D721Med (cell line): ENCODE results near the gene PNCK.

Source experiments
- DNase-seq: peaks from one replicate; pipeline ENCODE4 v3.0.0; 2011; ENCODE audit warnings: low spot score; ENCODE audit not compliant: insufficient read length
- FAIRE-seq: peaks from 2 replicates; lab custom pipeline; 2011; peaks lifted over from hg19 to GRCh38; lab: Jason Lieb, UNC
- CTCF ChIP-seq: IDR thresholded peaks from 2 replicates; pipeline ENCODE4 v1.5.1; 2012; ENCODE audit warnings: mild to moderate bottlenecking, control low read depth; ENCODE audit not compliant: insufficient read depth; ENCODE audit errors: missing control alignments

The PNCK gene

GRCh38 chrX:153659268-153659667 lies 14.3 kb downstream of the PNCK start:
- TF ChIP-seq CTCF, result no peak
- no peak for FAIRE-seq
- DNase-seq, result no peak

- DNase-seq, result no peak
- TF ChIP-seq CTCF, result no peak
- FAIRE-seq, result no peak
These were observed 16.5 kb downstream of the PNCK start for GRCh38 chrX:153657161-153657560.

- TF ChIP-seq CTCF, result no peak
- no peak for DNase-seq
- no peak for FAIRE-seq
These were observed 20.1 kb downstream of the PNCK start for GRCh38 chrX:153653556-153653955.

- FAIRE-seq (no peak), DNase-seq (no peak)
- TF ChIP-seq CTCF, result no peak
These were observed 22.0 kb downstream of the PNCK start for GRCh38 chrX:153651540-153652079.

- FAIRE-seq (no peak), DNase-seq (no peak)
- no peak for TF ChIP-seq CTCF
These were observed 22.7 kb downstream of the PNCK start for GRCh38 chrX:153650959-153651358.

GRCh38 chrX:153649915-153650782 lies 23.5 kb downstream of the PNCK start:
- FAIRE-seq, result no peak
- TF ChIP-seq CTCF, result no peak
- DNase-seq, result no peak
